ENCODE results near the gene LRP1B. TPM values are rescaled to one million over a fixed set of nuclear protein-coding genes. Genes with fewer than 3 reads are reported as not detected.

Gene LRP1B
- total RNA-seq, 2 donors from 2014 or later, result 0.79 to 1.8 TPM

- Mint-ChIP-seq H3K27ac (no peak overlapping the region), H3K4me1 (peaks cover 4% of the 10 kb centered on the region), H3K27me3 (ENCODE audit: insufficient read depth) (no peaks in the 10 kb centered on the region), H3K4me3 (no peak overlapping the region), H3K36me3 (ENCODE audit: low read depth) (no peaks in the 10 kb centered on the region), H3K9me3 (no peaks in the 10 kb centered on the region)
- Histone ChIP-seq H3K4me3 (ENCODE audit: low read length) (no peak overlapping the region), H3K27me3 (ENCODE audit: control insufficient read depth, insufficient read depth, low read length, poor library complexity, severe bottlenecking) (no peaks in the 10 kb centered on the region), H3K36me3 (ENCODE audit: control insufficient read depth, insufficient read depth, low read length) (no peaks in the 10 kb centered on the region), H3K27ac (ENCODE audit: low read depth, low read length) (no peak overlapping the region), H3K9me3 (ENCODE audit: control insufficient read depth, low read length) (no peaks in the 10 kb centered on the region), H3K4me1 (ENCODE audit: control insufficient read depth, insufficient read depth, low read length) (no peaks in the 10 kb centered on the region), H3K9ac (ENCODE audit: extremely low read depth, low read length, poor library complexity, severe bottlenecking) (no peak overlapping the region)
- no peak for TF ChIP-seq CTCF (conservative IDR thresholded peaks at IDR 0.05)
- WGBS, 2 experiments (ENCODE audit: insufficient coverage in 1 of 2, insufficient read length in 1 of 2), result 84% methylated on average over 4 of the region's 4 CpGs; no CpG with 5 or more reads in 1 of the 2 experiments
- no peak for DNase-seq
Measured at GRCh38 chr2:141062031-141062430, 1068.8 kb downstream of the LRP1B start.

DNA sequence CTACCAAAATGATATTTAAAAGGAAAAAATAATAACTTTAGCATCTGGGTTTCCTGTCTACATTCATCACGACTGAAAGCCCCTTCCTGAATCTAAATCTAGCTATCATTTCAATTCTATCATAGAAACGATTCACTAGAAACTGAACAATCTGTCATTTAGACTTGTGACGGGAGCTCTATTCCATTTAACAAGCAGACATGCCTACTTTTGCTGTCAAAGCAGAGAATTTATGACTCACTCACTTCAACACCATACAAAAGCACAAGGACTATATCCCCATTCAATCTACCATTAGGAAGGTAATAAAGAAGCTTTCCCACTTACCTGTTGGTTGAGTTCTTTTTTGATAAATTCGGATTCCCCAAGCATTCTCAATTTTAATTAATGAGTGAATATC, 1072.3 kb downstream of the LRP1B start:
- Histone ChIP-seq H3K9ac (ENCODE audit: extremely low read depth, low read length, poor library complexity, severe bottlenecking) (no peak overlapping the region), H3K4me3 (ENCODE audit: low read length) (no peak overlapping the region), H3K4me1 (ENCODE audit: control insufficient read depth, insufficient read depth, low read length) (no peaks in the 10 kb centered on the region), H3K27me3 (ENCODE audit: control insufficient read depth, insufficient read depth, low read length, poor library complexity, severe bottlenecking) (no peaks in the 10 kb centered on the region), H3K36me3 (ENCODE audit: control insufficient read depth, insufficient read depth, low read length) (no peaks in the 10 kb centered on the region), H3K27ac (ENCODE audit: low read depth, low read length) (no peak overlapping the region), H3K9me3 (ENCODE audit: control insufficient read depth, low read length) (no peaks in the 10 kb centered on the region)
- DNase-seq, result no peak
- no peak for TF ChIP-seq CTCF (conservative IDR thresholded peaks at IDR 0.05)
- H3K27me3 Mint-ChIP-seq (ENCODE audit: insufficient read depth), result no peaks in the 10 kb centered on the region
- no peak overlapping the region for H3K27ac Mint-ChIP-seq
- no peaks in the 10 kb centered on the region for H3K9me3 Mint-ChIP-seq
- H3K36me3 Mint-ChIP-seq (ENCODE audit: low read depth), result no peaks in the 10 kb centered on the region
- peaks cover 2% of the 10 kb centered on the region for H3K4me1 Mint-ChIP-seq
- no peak overlapping the region for H3K4me3 Mint-ChIP-seq
- WGBS, 2 experiments (ENCODE audit: insufficient coverage in 1 of 2, insufficient read length in 1 of 2), result 91 to 92% methylated on average over 4 of the region's 4 CpGs

GRCh38 chr2:141055531-141055930, 1075.3 kb downstream of the LRP1B start:
- Mint-ChIP-seq H3K9me3 (no peaks in the 10 kb centered on the region), H3K36me3 (ENCODE audit: low read depth) (no peaks in the 10 kb centered on the region), H3K4me1 (no peaks in the 10 kb centered on the region), H3K4me3 (no peak overlapping the region), H3K27me3 (ENCODE audit: insufficient read depth) (no peaks in the 10 kb centered on the region), H3K27ac (no peak overlapping the region)
- no peaks in the 10 kb centered on the region for H3K4me1 ChIP-seq (ENCODE audit: control insufficient read depth, insufficient read depth, low read length)
- no peak overlapping the region for H3K9ac ChIP-seq (ENCODE audit: extremely low read depth, low read length, poor library complexity, severe bottlenecking)
- TF ChIP-seq CTCF (conservative IDR thresholded peaks at IDR 0.05), result no peak
- no peaks in the 10 kb centered on the region for H3K27me3 ChIP-seq (ENCODE audit: control insufficient read depth, insufficient read depth, low read length, poor library complexity, severe bottlenecking)
- H3K36me3 ChIP-seq (ENCODE audit: control insufficient read depth, insufficient read depth, low read length), result no peaks in the 10 kb centered on the region
- no peaks in the 10 kb centered on the region for H3K9me3 ChIP-seq (ENCODE audit: control insufficient read depth, low read length)
- 96% methylated on average over 1 of the region's 1 CpG; no CpG with 5 or more reads in 1 of the 2 experiments for WGBS, 2 experiments (ENCODE audit: insufficient coverage in 1 of 2, insufficient read length in 1 of 2)
- no peak overlapping the region for H3K4me3 ChIP-seq (ENCODE audit: low read length)
- H3K27ac ChIP-seq (ENCODE audit: low read depth, low read length), result no peak overlapping the region
- DNase-seq, result no peak
